WTC11 (cell line): Measurements from ENCODE around the gene CASKIN1. TPM values are rescaled to one million over a fixed set of nuclear protein-coding genes. Genes with fewer than 3 reads are reported as not detected.
A peak's percentile ranks its signal among the peaks of the same experiment; 100 is the strongest.

ENCODE experiments used
- ATAC-seq: fragments of 200-7000 bp; cut with Tn5 transposase; 2 replicates; pipeline ENCODE4 v1.10.0; 2021; ENCODE audit warnings: mild to moderate bottlenecking, moderate library complexity
- CTCF ChIA-PET: fragments of 300-600 bp; sonication (Branson Sonifier 250); formaldehyde crosslinking; loops from one replicate; lab custom pipeline; 2021; ENCODE audit warnings: antibody characterized with exemption; lab: Charles Lee
- POLR2A ChIA-PET: fragments of 350-600 bp; sonication (Branson Sonifier 250); formaldehyde crosslinking; loops from one replicate; lab custom pipeline; 2021; ENCODE audit warnings: antibody characterized with exemption; lab: Charles Lee
- DNase-seq: peaks from one replicate; pipeline ENCODE4 v3.0.0; 2021; ENCODE audit warnings: low spot score
- H3K27ac Mint-ChIP-seq: 2 replicates; pipeline ENCODE4 v1.8.0; 2021; ENCODE audit warnings: mixed read lengths
- H3K27me3 Mint-ChIP-seq: 2 replicates; pipeline ENCODE4 v1.8.0; 2021; ENCODE audit warnings: low read depth, mild to moderate bottlenecking, moderate library complexity, mixed read lengths
- H3K36me3 Mint-ChIP-seq: 2 replicates; pipeline ENCODE4 v1.8.0; 2021; ENCODE audit warnings: mixed read lengths
- H3K4me1 Mint-ChIP-seq: 2 replicates; pipeline ENCODE4 v1.8.0; 2022; ENCODE audit warnings: mixed read lengths
- H3K4me3 Mint-ChIP-seq: 2 replicates; pipeline ENCODE4 v1.8.0; 2021; ENCODE audit warnings: mild to moderate bottlenecking, moderate library complexity, mixed read lengths
- H3K9me3 Mint-ChIP-seq: 2 replicates; pipeline ENCODE4 v1.8.0; 2021; ENCODE audit warnings: mixed read lengths
- ATF6 ChIP-seq: sonication (generic); formaldehyde crosslinking; IDR thresholded peaks from 2 replicates; pipeline ENCODE4 v1.8.1; 2023; ENCODE audit warnings: mild to moderate bottlenecking, missing genetic modification reagents
- CREM ChIP-seq: sonication (generic); formaldehyde crosslinking; IDR thresholded peaks from 2 replicates; pipeline ENCODE4 v1.8.1; 2022; ENCODE audit warnings: mild to moderate bottlenecking, missing genetic modification reagents, moderate library complexity
- FOXK1 ChIP-seq: sonication (generic); formaldehyde crosslinking; IDR thresholded peaks from 2 replicates; pipeline ENCODE4 v1.8.0; 2022; ENCODE audit warnings: mild to moderate bottlenecking, moderate library complexity, missing genetic modification reagents
- HMGXB4 ChIP-seq: sonication (generic); formaldehyde crosslinking; IDR thresholded peaks from 2 replicates; pipeline ENCODE4 v1.8.1; 2023; ENCODE audit warnings: mild to moderate bottlenecking, moderate library complexity, missing genetic modification reagents
- JAZF1 ChIP-seq: fragments of 250-450 bp; sonication (Bioruptor Pico); IDR thresholded peaks from 2 replicates; pipeline ENCODE4 v1.9.0; 2021; ENCODE audit warnings: moderate library complexity, mild to moderate bottlenecking, inconsistent platforms
- JUN ChIP-seq: sonication (generic); formaldehyde crosslinking; IDR thresholded peaks from 2 replicates; pipeline ENCODE4 v1.8.0; 2023; ENCODE audit warnings: mild to moderate bottlenecking, missing genetic modification reagents
- KAT7 ChIP-seq: sonication (generic); formaldehyde crosslinking; IDR thresholded peaks from 2 replicates; pipeline ENCODE4 v1.8.1; 2023; ENCODE audit warnings: missing genetic modification reagents, mild to moderate bottlenecking, borderline replicate concordance
- NFE2L1 ChIP-seq: sonication (generic); formaldehyde crosslinking; IDR thresholded peaks from 2 replicates; pipeline ENCODE4 v1.8.1; 2023; ENCODE audit warnings: missing genetic modification reagents
- NR2C2 ChIP-seq: sonication (generic); formaldehyde crosslinking; IDR thresholded peaks from 2 replicates; pipeline ENCODE4 v1.8.0; 2022; ENCODE audit warnings: mild to moderate bottlenecking, missing genetic modification reagents
- OVOL2 ChIP-seq: fragments of 250-450 bp; sonication (Bioruptor Pico); IDR thresholded peaks from 2 replicates; pipeline ENCODE4 v1.9.0; 2021; ENCODE audit warnings: mild to moderate bottlenecking, borderline replicate concordance
- SP1 ChIP-seq: sonication (generic); formaldehyde crosslinking; conservative IDR thresholded peaks from 2 replicates; pipeline ENCODE4 v1.8.1; 2022; ENCODE audit warnings: missing genetic modification reagents
- TP53 ChIP-seq: sonication (generic); formaldehyde crosslinking; IDR thresholded peaks from 2 replicates; pipeline ENCODE4 v1.8.1; 2023; ENCODE audit warnings: mild to moderate bottlenecking, missing genetic modification reagents
- USF2 ChIP-seq: sonication (generic); formaldehyde crosslinking; IDR thresholded peaks from 2 replicates; pipeline ENCODE4 v1.8.1; 2023; ENCODE audit warnings: mild to moderate bottlenecking, missing genetic modification reagents, moderate library complexity
- ZBTB43 ChIP-seq: sonication (generic); formaldehyde crosslinking; IDR thresholded peaks from 2 replicates; pipeline ENCODE4 v1.8.1; 2023; ENCODE audit warnings: mild to moderate bottlenecking, missing genetic modification reagents
- ZNF138 ChIP-seq: sonication (generic); formaldehyde crosslinking; conservative IDR thresholded peaks from 2 replicates; pipeline ENCODE4 v1.8.1; 2022; ENCODE audit warnings: mild to moderate bottlenecking, moderate library complexity, missing genetic modification reagents
- total RNA-seq: library from RNA; stranded (reverse); gene quantifications from 3 replicates; pipeline ENCODE4 v1.2.3, GENCODE V29; 2021
- TF ChIP-seq, protein P1 (sequence below): sonication (generic); formaldehyde crosslinking; IDR thresholded peaks from 2 replicates; pipeline ENCODE4 v1.8.0; 2022; ENCODE audit warnings: mild to moderate bottlenecking, missing genetic modification reagents
- TF ChIP-seq, protein P2 (sequence below): sonication (generic); formaldehyde crosslinking; IDR thresholded peaks from 2 replicates; pipeline ENCODE4 v1.8.0; 2022; ENCODE audit warnings: mild to moderate bottlenecking, missing genetic modification reagents
- TF ChIP-seq, protein P3 (sequence below): sonication (generic); formaldehyde crosslinking; IDR thresholded peaks from 2 replicates; pipeline ENCODE4 v1.8.0; 2023; ENCODE audit warnings: missing genetic modification reagents, mild to moderate bottlenecking, borderline replicate concordance

The CASKIN1 gene
- total RNA-seq, 1 experiment from 2014 or later = 9.4 TPM

GRCh38 chr16:2205967-2206313 is 9.5 kb upstream of the CASKIN1 start (continued):
- TF ChIP-seq ATF6 (CRISPR knock-in tag) (no peak), JAZF1 (no peak), NFE2L1 (CRISPR knock-in tag) (no peak), NR2C2 (CRISPR knock-in tag) (no peak), OVOL2 (no peak)

GRCh38 chr16:2205104-2205966 is 8.9 kb upstream of the CASKIN1 start, which contains the start of gene MLST8:
Gene MLST8, plus strand, starts transcription at chr16:2205454. Its CDS starts 632 bp downstream, at chr16:2206086.
- peak; percentile 69 for DNase-seq
- H3K4me3 Mint-ChIP-seq = peak within 1 kb of the TSS; percentile 80
- peak; percentile 69 for ATAC-seq
- ChIA-PET CTCF (interaction anchor here (1.0 to 2.7 kb wide), 3 partner anchors 10 to 223 kb away, joined by 4 to 13 read pairs (median 4); partner anchors contain the start of genes CASKIN1 and TRAF7), POLR2A (interaction anchor here (0.6 to 1.5 kb wide), 5 partner anchors 9 to 50 kb away, joined by 3 to 4 read pairs (median 3); partner anchors contain the start of genes ECI1, PGP and TRAF7)
- peaks cover 14% of the 10 kb centered on the region for H3K36me3 Mint-ChIP-seq
- H3K27me3 Mint-ChIP-seq = peaks cover 24% of the 10 kb centered on the region
- H3K27ac Mint-ChIP-seq = peak within 1 kb of the TSS; percentile 95
- peaks cover 13% of the 10 kb centered on the region for H3K4me1 Mint-ChIP-seq
- H3K9me3 Mint-ChIP-seq = no peaks in the 10 kb centered on the region
- TF ChIP-seq, protein P1, sequence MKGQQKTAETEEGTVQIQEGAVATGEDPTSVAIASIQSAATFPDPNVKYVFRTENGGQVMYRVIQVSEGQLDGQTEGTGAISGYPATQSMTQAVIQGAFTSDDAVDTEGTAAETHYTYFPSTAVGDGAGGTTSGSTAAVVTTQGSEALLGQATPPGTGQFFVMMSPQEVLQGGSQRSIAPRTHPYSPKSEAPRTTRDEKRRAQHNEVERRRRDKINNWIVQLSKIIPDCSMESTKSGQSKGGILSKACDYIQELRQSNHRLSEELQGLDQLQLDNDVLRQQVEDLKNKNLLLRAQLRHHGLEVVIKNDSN (CRISPR knock-in tag) = peak; percentile 16; the same call in 1 of the 2 replicates
- TF ChIP-seq ZBTB43 (CRISPR knock-in tag) = peak; percentile 58; the same call in 1 of the 2 replicates
- peak; percentile 66; the same call in 1 of the 2 replicates for TF ChIP-seq CREM (CRISPR knock-in tag)
- no peak for TF ChIP-seq ZNF138 (CRISPR knock-in tag)
- peak; percentile 64; the same call in 1 of the 2 replicates for TF ChIP-seq TP53 (CRISPR knock-in tag)
- peak; percentile 61; the same call in 1 of the 2 replicates for TF ChIP-seq HMGXB4
- peak; percentile 36; the same call in 1 of the 2 replicates for TF ChIP-seq SP1 (CRISPR knock-in tag)
- TF ChIP-seq JUN = 0 out of 2 replicates have a peak, but pooled peaks have one; percentile 29
- TF ChIP-seq ATF6 (CRISPR knock-in tag) = no peak
- TF ChIP-seq USF2 (CRISPR knock-in tag) = peak; percentile 71
- TF ChIP-seq, protein P2, sequence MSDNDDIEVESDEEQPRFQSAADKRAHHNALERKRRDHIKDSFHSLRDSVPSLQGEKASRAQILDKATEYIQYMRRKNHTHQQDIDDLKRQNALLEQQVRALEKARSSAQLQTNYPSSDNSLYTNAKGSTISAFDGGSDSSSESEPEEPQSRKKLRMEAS = peak; percentile 44; the same call in 1 of the 2 replicates
- peak; percentile 44 for TF ChIP-seq FOXK1 (CRISPR knock-in tag)
- TF ChIP-seq, protein P3, sequence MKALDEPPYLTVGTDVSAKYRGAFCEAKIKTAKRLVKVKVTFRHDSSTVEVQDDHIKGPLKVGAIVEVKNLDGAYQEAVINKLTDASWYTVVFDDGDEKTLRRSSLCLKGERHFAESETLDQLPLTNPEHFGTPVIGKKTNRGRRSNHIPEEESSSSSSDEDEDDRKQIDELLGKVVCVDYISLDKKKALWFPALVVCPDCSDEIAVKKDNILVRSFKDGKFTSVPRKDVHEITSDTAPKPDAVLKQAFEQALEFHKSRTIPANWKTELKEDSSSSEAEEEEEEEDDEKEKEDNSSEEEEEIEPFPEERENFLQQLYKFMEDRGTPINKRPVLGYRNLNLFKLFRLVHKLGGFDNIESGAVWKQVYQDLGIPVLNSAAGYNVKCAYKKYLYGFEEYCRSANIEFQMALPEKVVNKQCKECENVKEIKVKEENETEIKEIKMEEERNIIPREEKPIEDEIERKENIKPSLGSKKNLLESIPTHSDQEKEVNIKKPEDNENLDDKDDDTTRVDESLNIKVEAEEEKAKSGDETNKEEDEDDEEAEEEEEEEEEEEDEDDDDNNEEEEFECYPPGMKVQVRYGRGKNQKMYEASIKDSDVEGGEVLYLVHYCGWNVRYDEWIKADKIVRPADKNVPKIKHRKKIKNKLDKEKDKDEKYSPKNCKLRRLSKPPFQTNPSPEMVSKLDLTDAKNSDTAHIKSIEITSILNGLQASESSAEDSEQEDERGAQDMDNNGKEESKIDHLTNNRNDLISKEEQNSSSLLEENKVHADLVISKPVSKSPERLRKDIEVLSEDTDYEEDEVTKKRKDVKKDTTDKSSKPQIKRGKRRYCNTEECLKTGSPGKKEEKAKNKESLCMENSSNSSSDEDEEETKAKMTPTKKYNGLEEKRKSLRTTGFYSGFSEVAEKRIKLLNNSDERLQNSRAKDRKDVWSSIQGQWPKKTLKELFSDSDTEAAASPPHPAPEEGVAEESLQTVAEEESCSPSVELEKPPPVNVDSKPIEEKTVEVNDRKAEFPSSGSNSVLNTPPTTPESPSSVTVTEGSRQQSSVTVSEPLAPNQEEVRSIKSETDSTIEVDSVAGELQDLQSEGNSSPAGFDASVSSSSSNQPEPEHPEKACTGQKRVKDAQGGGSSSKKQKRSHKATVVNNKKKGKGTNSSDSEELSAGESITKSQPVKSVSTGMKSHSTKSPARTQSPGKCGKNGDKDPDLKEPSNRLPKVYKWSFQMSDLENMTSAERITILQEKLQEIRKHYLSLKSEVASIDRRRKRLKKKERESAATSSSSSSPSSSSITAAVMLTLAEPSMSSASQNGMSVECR = peak; percentile 80; the same call in 1 of the 2 replicates
- peak; percentile 38; the same call in 1 of the 2 replicates for TF ChIP-seq KAT7 (CRISPR knock-in tag)
